ENCODE results near the gene TTC21A.

Gene TTC21A

DNA sequence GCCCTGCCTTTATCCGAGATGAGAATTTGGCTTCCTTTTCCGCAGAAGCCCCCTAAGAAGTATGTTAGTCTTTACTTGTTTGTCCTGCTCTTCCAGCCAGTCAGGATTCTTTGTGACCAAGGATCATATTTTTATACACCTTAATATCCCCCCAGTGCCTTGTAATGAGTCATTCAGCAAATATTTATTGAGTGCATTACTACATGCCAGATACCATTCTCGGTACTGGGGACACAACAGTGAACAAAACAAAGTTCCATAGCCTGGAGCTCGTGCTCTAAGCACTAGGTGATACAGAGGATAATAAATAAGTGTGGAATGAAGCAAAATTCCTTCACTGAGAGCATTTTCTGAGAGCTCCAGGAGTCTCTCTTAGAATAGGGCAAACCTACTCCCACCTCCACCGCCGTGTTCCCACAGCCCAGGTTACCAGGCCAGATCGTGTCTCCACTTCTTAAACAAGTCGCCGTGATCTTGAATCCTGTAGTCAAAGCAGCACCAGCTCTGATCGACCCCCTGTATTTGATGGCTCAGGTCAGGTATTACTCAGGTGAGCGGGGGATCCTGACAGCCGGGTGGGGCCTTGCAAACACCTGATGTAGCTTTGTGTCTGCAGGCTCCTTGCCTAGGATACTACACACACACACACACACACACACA is 18.5 kb downstream of the TTC21A start:
- Histone ChIP-seq H2AFZ (ENCODE audit: low read depth, low read length, severe bottlenecking) (no peak overlapping the region), H3K36me3 (ENCODE audit: low read length) (no peaks in the 10 kb centered on the region), H4K20me1 (ENCODE audit: low read depth, low read length) (no peaks in the 10 kb centered on the region), H3K4me2 (ENCODE audit: low read depth, low read length, poor library complexity, severe bottlenecking) (no peak overlapping the region), H3K9ac (ENCODE audit: low read length) (no peak overlapping the region), H3K9me3 (ENCODE audit: insufficient read depth, low read length) (no peaks in the 10 kb centered on the region), H3K4me3 (ENCODE audit: insufficient read depth, low read length, poor library complexity, severe bottlenecking) (no peak overlapping the region), H3K27me3 (ENCODE audit: low read length) (no peaks in the 10 kb centered on the region), H3F3A (ENCODE audit: insufficient read depth) (no peaks in the 10 kb centered on the region), H3K9me2 (replicated peaks; ENCODE audit: insufficient read depth, low read length) (no peaks in the 10 kb centered on the region), H3K79me2 (ENCODE audit: insufficient read depth, low read length) (no peaks in the 10 kb centered on the region), H3K27ac (ENCODE audit: low read depth, low read length) (no peak overlapping the region)
- TF ChIP-seq, protein P1, sequence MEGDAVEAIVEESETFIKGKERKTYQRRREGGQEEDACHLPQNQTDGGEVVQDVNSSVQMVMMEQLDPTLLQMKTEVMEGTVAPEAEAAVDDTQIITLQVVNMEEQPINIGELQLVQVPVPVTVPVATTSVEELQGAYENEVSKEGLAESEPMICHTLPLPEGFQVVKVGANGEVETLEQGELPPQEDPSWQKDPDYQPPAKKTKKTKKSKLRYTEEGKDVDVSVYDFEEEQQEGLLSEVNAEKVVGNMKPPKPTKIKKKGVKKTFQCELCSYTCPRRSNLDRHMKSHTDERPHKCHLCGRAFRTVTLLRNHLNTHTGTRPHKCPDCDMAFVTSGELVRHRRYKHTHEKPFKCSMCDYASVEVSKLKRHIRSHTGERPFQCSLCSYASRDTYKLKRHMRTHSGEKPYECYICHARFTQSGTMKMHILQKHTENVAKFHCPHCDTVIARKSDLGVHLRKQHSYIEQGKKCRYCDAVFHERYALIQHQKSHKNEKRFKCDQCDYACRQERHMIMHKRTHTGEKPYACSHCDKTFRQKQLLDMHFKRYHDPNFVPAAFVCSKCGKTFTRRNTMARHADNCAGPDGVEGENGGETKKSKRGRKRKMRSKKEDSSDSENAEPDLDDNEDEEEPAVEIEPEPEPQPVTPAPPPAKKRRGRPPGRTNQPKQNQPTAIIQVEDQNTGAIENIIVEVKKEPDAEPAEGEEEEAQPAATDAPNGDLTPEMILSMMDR (IDR thresholded peaks at IDR 0.05; ENCODE audit: insufficient read depth, low read length, poor library complexity, severe bottlenecking): no peak
- TF ChIP-seq EZH2phosphoT487 (conservative IDR thresholded peaks at IDR 0.05; ENCODE audit: low read length): no peak

DNA sequence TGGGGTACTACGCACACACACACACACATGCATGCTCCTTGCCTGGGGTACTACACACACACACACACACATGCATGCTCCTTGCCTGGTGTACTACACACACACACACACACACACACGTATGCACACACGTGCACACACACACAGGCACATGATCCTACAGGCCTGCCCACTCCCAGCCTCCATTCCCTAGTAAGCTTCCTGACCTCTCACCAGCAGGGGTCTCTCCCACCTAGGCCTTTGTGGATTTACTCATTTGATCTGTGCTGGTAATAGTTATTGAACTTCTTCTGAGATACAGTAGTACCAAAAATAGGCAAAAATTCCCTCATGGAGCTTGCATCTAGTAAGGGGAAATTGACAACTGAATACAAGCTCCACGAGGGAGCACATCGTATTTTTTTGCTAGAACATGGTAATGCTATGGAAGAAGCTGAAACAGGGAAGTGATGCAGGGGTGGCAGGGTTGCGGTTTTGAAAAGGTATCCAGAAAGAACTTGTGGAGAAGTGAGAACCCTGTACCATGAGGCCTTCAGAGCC is 19.1 kb downstream of the TTC21A start:
- no peak for TF ChIP-seq EZH2phosphoT487 (conservative IDR thresholded peaks at IDR 0.05; ENCODE audit: low read length)
- TF ChIP-seq, protein P1 (IDR thresholded peaks at IDR 0.05; ENCODE audit: insufficient read depth, low read length, poor library complexity, severe bottlenecking): no peak
- H2AFZ ChIP-seq (ENCODE audit: low read depth, low read length, severe bottlenecking): no peak overlapping the region
- H3K9me2 ChIP-seq (replicated peaks; ENCODE audit: insufficient read depth, low read length): no peaks in the 10 kb centered on the region
- no peak overlapping the region for H3K4me2 ChIP-seq (ENCODE audit: low read depth, low read length, poor library complexity, severe bottlenecking)
- no peaks in the 10 kb centered on the region for H4K20me1 ChIP-seq (ENCODE audit: low read depth, low read length)
- H3F3A ChIP-seq (ENCODE audit: insufficient read depth): no peaks in the 10 kb centered on the region
- no peaks in the 10 kb centered on the region for H3K27me3 ChIP-seq (ENCODE audit: low read length)
- H3K36me3 ChIP-seq (ENCODE audit: low read length): no peaks in the 10 kb centered on the region
- H3K4me3 ChIP-seq (ENCODE audit: insufficient read depth, low read length, poor library complexity, severe bottlenecking): no peak overlapping the region
- no peaks in the 10 kb centered on the region for H3K79me2 ChIP-seq (ENCODE audit: insufficient read depth, low read length)
- H3K9ac ChIP-seq (ENCODE audit: low read length): no peak overlapping the region
- H3K27ac ChIP-seq (ENCODE audit: low read depth, low read length): no peak overlapping the region
- no peaks in the 10 kb centered on the region for H3K9me3 ChIP-seq (ENCODE audit: insufficient read depth, low read length)

DNA sequence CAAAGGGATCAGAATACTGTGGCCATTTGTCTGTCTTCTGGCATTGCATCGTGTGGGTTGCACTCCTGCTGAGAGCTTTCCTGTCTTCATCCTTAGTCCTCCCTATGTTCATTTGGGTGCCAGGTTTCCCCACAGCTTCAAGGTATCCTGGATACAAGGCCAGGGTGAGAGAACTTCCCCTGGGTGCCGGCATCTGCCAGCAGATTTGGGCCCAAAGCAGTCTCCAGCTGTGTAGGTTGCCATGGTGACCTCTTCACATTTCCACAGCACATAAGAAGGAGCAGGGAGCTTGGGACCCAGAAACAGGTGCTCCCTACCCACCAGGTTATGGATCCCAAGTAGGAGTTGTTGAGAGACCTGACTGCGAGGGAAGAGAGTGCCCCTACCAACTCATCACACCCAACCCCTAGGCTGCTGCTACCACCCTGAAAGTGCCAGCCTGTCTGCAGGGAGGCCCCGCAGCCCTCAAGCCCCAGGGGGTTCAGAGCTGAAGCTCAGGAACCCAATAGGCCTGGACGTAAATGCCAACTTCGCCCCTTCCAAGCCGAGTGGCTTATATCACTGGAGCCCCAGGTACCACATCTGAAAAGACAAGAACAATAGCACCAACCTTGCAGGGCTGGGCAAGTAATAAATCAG is 19.9 kb downstream of the TTC21A start:
- Histone ChIP-seq H3F3A (ENCODE audit: insufficient read depth) (no peaks in the 10 kb centered on the region), H3K27ac (ENCODE audit: low read depth, low read length) (no peak overlapping the region), H3K4me2 (ENCODE audit: low read depth, low read length, poor library complexity, severe bottlenecking) (no peak overlapping the region), H3K9me2 (replicated peaks; ENCODE audit: insufficient read depth, low read length) (no peaks in the 10 kb centered on the region), H2AFZ (ENCODE audit: low read depth, low read length, severe bottlenecking) (no peak overlapping the region), H3K79me2 (ENCODE audit: insufficient read depth, low read length) (no peaks in the 10 kb centered on the region), H3K36me3 (ENCODE audit: low read length) (no peaks in the 10 kb centered on the region), H3K27me3 (ENCODE audit: low read length) (no peaks in the 10 kb centered on the region), H3K4me3 (ENCODE audit: insufficient read depth, low read length, poor library complexity, severe bottlenecking) (no peak overlapping the region), H3K9me3 (ENCODE audit: insufficient read depth, low read length) (no peaks in the 10 kb centered on the region), H3K9ac (ENCODE audit: low read length) (no peak overlapping the region), H4K20me1 (ENCODE audit: low read depth, low read length) (no peaks in the 10 kb centered on the region)
- no peak for TF ChIP-seq EZH2phosphoT487 (conservative IDR thresholded peaks at IDR 0.05; ENCODE audit: low read length)
- TF ChIP-seq, protein P1 (IDR thresholded peaks at IDR 0.05; ENCODE audit: insufficient read depth, low read length, poor library complexity, severe bottlenecking): no peak
